GM21447 (cell line): ENCODE results near the gene ZNF76.

Source experiments
- ATAC-seq: cut with Tn5 transposase; IDR thresholded peaks from one replicate; pipeline ENCODE4 v1.9.1; 2021; ENCODE audit not compliant: unreplicated experiment

ZNF76 gene

GRCh38 chr6:35259194-35259947, at the start of gene ZNF76:
Gene ZNF76 (plus strand): TSS chr6:35259735. CDS start chr6:35281152, 21,417 bp downstream.
- ATAC-seq, result peak; percentile 86

- no peak for ATAC-seq
These were observed 46.2 kb upstream of the ZNF76 start for GRCh38 chr6:35213298-35213791.

- no peak for ATAC-seq
These were observed 45.4 kb upstream of the ZNF76 start, which contains the start of gene SCUBE3 for GRCh38 chr6:35213824-35214756. Gene SCUBE3 (plus strand): TSS chr6:35213956. CDS start chr6:35214419, 463 bp downstream.

- ATAC-seq, result no peak
These were observed 44.5 kb upstream of the ZNF76 start for GRCh38 chr6:35214869-35215664.

- no peak for ATAC-seq
These were observed 43.7 kb upstream of the ZNF76 start for GRCh38 chr6:35215665-35216411.

GRCh38 chr6:35216412-35216732, 43.2 kb upstream of the ZNF76 start:
- no peak for ATAC-seq

- ATAC-seq, result no peak
These were observed 42.4 kb upstream of the ZNF76 start for GRCh38 chr6:35216851-35217811.

- ATAC-seq, result no peak
These were observed 41.5 kb upstream of the ZNF76 start for GRCh38 chr6:35218021-35218420.

- no peak for ATAC-seq
These were observed 41.1 kb upstream of the ZNF76 start for GRCh38 chr6:35218456-35218855.

GRCh38 chr6:35219683-35220326, 39.7 kb upstream of the ZNF76 start:
- ATAC-seq, result no peak

GRCh38 chr6:35220711-35221110, 38.8 kb upstream of the ZNF76 start:
- ATAC-seq, result no peak

GRCh38 chr6:35223396-35223795, 36.1 kb upstream of the ZNF76 start:
- ATAC-seq, result no peak

GRCh38 chr6:35224720-35225119, 34.8 kb upstream of the ZNF76 start:
- ATAC-seq, result no peak

- ATAC-seq, result no peak
These were observed 31.1 kb upstream of the ZNF76 start for GRCh38 chr6:35228481-35228880.

GRCh38 chr6:35229304-35229703, 30.2 kb upstream of the ZNF76 start:
- ATAC-seq, result no peak

- ATAC-seq, result no peak
These were observed 29.0 kb upstream of the ZNF76 start for GRCh38 chr6:35230498-35230897.

- no peak for ATAC-seq
These were observed 28.6 kb upstream of the ZNF76 start for GRCh38 chr6:35230950-35231349.

GRCh38 chr6:35231563-35231962, 28.0 kb upstream of the ZNF76 start:
- no peak for ATAC-seq

- no peak for ATAC-seq
These were observed 24.6 kb upstream of the ZNF76 start for GRCh38 chr6:35234901-35235300.
